GM18505 (cell line): ENCODE data around the gene MRC2.

ENCODE experiments used
- ATAC-seq: cut with Tn5 transposase; IDR thresholded peaks from one replicate; pipeline ENCODE4 v1.9.1; 2021; ENCODE audit not compliant: unreplicated experiment
- POLR2A ChIP-seq: IDR thresholded peaks from 4 replicates; pipeline ENCODE4 v1.6.1; 2011; ENCODE audit warnings: borderline replicate concordance; ENCODE audit not compliant: insufficient read depth, insufficient read length; ENCODE audit errors: extremely low read depth

The MRC2 gene

DNA sequence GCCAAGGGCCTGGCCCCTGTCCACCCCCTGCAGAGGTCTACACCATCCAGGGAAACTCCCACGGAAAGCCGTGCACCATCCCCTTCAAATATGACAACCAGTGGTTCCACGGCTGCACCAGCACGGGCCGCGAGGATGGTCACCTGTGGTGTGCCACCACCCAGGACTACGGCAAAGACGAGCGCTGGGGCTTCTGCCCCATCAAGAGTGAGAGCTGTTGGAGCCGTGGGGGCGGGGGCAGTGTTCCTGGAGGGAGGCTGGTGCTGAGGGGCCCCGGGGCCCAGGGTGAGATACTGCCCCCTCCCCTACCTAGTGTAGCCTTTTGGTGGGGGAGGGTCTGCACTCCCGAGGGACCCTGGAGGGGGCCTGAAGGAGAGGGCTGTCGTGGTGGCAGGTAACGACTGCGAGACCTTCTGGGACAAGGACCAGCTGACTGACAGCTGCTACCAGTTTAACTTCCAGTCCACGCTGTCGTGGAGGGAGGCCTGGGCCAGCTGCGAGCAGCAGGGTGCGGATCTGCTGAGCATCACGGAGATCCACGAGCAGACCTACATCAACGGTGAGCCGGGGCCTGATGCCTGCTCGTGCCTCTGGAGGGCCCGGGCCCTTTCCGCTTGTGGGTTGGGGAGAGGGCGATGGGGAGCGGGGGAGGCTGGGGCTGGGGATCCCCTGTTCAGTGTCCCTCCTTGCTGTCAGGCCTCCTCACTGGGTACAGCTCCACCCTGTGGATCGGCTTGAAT, 38.8 kb downstream of the MRC2 start:
- no peak for TF ChIP-seq POLR2A
- ATAC-seq, result no peak

GRCh38 chr17:62666801-62667591, 39.5 kb downstream of the MRC2 start:
- no peak for TF ChIP-seq POLR2A
- no peak for ATAC-seq

- no peak for ATAC-seq
- no peak for TF ChIP-seq POLR2A
These were observed 40.8 kb downstream of the MRC2 start for GRCh38 chr17:62668091-62668804.

- no peak for TF ChIP-seq POLR2A
- no peak for ATAC-seq
These were observed 42.8 kb downstream of the MRC2 start for GRCh38 chr17:62670202-62670821.

DNA sequence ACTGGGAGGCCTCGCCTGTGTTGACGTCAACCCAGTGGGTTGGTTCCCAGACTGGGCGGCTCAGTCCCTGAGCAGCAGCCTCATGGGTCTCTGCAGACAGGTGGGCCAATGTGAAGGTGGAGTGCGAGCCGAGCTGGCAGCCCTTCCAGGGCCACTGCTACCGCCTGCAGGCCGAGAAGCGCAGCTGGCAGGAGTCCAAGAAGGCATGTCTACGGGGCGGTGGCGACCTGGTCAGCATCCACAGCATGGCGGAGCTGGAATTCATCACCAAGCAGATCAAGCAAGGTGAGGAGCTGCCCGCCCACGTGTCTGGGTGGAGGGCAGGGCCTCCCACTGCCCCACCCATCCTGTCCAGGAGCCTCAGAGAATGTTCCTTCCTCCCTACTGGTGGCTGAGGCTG, 44.1 kb downstream of the MRC2 start:
- no peak for TF ChIP-seq POLR2A
- no peak for ATAC-seq

DNA sequence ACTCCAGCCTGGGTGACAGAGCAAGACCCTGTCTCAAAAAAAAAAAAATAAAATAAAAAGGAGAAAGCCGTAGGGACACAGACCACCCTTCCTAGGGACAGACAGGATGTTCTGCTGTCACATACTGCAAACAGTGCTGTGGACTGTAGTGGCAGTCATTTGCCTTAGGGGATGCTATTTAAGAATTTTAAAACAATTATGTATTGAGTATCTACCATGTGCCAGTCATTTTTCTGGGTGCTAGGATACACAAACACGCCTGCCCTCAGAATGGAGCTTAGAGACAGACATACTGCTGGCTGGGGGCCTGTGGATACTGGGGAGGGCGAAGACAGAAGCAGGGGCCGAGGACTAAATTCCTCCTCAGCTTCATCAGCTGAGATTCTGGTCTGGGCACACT, 45.5 kb downstream of the MRC2 start:
- no peak for ATAC-seq
- TF ChIP-seq POLR2A, result no peak

DNA sequence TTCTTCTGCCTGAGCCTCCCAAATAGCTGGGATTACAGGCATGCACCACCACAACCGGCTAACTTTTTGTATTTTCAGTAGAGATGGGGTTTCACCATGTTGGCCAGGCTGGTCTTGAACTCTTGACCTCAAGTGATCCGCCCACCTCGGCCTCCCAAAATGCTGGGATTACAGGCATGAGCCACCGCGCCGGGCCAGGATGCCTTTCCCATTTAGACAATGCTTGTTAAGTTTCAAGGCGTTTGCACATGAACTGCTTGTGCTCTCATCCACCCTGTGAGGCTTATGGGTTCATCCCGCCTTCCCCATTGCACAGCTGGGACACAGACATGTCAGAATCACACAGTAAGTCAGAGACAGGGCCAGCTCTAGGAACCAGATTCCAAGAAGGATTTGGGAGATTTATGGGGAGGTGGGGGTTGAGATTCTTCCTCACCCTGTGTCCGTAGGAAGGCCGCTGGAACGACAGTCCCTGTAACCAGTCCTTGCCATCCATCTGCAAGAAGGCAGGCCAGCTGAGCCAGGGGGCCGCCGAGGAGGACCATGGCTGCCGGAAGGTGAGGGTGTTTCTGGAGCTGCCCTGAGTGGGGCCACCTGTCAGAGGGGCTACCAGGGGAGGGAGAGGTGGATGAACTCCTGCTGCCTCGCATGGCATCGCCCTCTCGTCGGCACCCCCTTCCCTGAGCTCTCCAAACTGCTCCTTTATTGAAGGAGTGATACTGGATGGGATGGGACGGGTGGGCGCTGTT, 46.3 kb downstream of the MRC2 start:
- TF ChIP-seq POLR2A, result no peak
- no peak for ATAC-seq

- no peak for TF ChIP-seq POLR2A
- ATAC-seq, result no peak
These were observed 46.9 kb downstream of the MRC2 start for GRCh38 chr17:62674363-62674739.

- no peak for TF ChIP-seq POLR2A
- no peak for ATAC-seq
These were observed 47.4 kb downstream of the MRC2 start for GRCh38 chr17:62674841-62675240.

- ATAC-seq, result no peak
- no peak for TF ChIP-seq POLR2A
These were observed 47.8 kb downstream of the MRC2 start for GRCh38 chr17:62675260-62675659.

DNA sequence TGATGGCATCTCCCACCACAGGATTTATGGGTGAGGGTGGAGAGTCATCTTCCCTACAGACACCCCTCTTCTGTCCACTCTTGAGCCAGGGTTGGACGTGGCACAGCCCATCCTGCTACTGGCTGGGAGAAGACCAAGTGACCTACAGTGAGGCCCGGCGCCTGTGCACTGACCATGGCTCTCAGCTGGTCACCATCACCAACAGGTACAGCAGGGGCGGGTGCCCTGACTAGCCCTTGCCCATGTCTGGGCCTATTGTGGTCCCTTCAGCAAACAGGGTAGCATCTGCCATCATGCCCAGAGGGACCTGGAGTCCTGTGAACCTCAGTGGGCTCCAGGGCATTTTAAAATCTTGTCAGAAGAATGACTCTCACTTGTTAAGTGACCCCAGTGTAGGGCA, 48.2 kb downstream of the MRC2 start:
- ATAC-seq, result no peak

DNA sequence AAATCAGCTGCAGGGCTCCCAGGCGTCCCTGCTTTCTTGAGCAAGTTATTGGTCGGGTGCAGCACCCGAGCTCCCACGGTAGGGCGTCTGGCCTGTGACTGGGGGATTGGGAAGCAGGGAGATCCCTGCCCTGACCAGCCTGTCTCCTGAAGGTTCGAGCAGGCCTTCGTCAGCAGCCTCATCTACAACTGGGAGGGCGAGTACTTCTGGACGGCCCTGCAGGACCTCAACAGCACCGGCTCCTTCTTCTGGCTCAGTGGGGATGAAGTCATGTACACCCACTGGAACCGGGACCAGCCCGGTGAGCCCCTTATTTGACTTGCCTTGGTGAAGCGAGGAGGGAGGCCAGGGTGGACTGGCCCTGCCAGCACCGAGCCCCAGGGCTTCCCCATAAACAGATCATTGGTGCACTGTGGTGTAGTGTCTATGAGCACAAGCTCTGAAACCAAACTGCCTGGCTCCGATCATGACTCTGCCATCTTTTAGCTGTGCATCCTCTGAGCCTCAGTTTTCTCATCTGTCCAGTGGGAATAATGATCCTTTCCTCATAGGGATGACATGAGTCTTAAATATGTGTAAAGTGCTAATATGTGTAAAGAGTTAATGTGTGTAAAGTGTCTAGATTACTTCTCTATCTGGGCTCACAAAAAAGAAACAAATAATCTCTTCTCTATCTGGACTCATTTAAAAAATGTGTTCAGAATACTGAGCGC, 48.9 kb downstream of the MRC2 start:
- no peak for TF ChIP-seq POLR2A
- ATAC-seq, result no peak

More for the DNA sequence above, 48.2 kb downstream of the MRC2 start:
- TF ChIP-seq POLR2A, result no peak

DNA sequence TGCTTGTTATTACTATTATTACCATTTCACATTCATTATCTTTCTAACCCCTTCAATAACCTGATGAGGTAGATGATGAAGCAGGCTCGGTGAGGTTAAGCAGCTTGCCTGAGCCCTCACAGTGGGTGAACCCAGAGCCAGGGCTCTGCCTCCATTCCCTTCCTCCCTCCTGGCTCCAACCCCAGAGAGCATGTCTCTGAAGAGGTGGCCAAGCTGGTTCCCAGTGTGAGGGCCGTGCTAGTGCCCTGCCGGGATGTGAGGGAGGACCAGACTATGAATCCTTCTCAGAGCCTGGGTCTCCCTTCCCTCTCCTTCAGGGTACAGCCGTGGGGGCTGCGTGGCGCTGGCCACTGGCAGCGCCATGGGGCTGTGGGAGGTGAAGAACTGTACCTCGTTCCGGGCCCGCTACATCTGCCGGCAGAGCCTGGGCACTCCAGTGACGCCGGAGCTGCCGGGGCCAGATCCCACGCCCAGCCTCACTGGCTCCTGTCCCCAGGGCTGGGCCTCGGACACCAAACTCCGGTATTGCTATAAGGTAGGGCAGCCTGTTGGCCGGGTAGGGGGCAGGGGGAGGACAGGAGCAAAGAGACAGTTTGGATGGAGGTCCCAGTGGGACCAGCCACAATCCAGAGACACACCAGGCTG, 49.6 kb downstream of the MRC2 start:
- TF ChIP-seq POLR2A, result no peak
- ATAC-seq, result no peak
